Sigmoid colon (tissue), 7 donors: ENCODE data around the gene TEX51. TPM values are rescaled to one million over a fixed set of nuclear protein-coding genes. Genes with fewer than 3 reads are reported as not detected.

ENCODE experiments used
- DNase-seq: peaks from one replicate; pipeline ENCODE4 v3.0.0-alpha.2; 2019
- H3K27ac ChIP-seq, 4 donors: fragments of 200-600 bp; sonication (generic); one replicate each; pipeline ENCODE4 v1.5.1; 2016 to 2019; ENCODE audit warnings: mild to moderate bottlenecking in 1 of 4
- H3K27me3 ChIP-seq, 3 donors: fragments of 200-600 bp; sonication (generic); one replicate each; pipeline ENCODE4 v1.5.1; 2019; ENCODE audit warnings: mild to moderate bottlenecking in 1 of 3
- H3K36me3 ChIP-seq, 4 donors: fragments of 200-600 bp; sonication (generic); one replicate each; pipeline ENCODE4 v1.5.1; 2016 to 2019
- H3K4me1 ChIP-seq, 4 donors: fragments of 200-600 bp; sonication (generic); one replicate each; pipeline ENCODE4 v1.5.1; 2017 to 2019
- H3K4me3 ChIP-seq, 4 donors: fragments of 200-600 bp; sonication (generic); one replicate each; pipeline ENCODE4 v1.5.1; 2017 to 2019; ENCODE audit warnings: mild to moderate bottlenecking in 2 of 4, moderate library complexity in 1 of 4
- H3K9me3 ChIP-seq, 4 donors: fragments of 200-600 bp in 3 of 4; sonication (generic) in 3 of 4; one replicate each; pipeline versions ENCODE4 v1.5.1 to v1.6.1; 2013 to 2019
- CTCF ChIP-seq, 4 experiments: fragments of 450-650 bp in 3 of 4; fragments of 200-600 bp in 1 of 4; IDR thresholded peaks; one replicate each; pipeline ENCODE4 v1.5.1; 2016 to 2019; ENCODE audit warnings: antibody characterized with exemption in 4 of 4, mild to moderate bottlenecking in 3 of 4, moderate library complexity in 2 of 4
- EP300 ChIP-seq, 4 donors: sonication (generic); formaldehyde crosslinking; IDR thresholded peaks; one replicate each; pipeline ENCODE4 v1.6.1; 2017; ENCODE audit warnings: antibody characterized with exemption in 4 of 4
- POLR2A ChIP-seq, 2 donors: fragments of 450-650 bp; IDR thresholded peaks; one replicate each; pipeline ENCODE4 v1.6.1; 2016; ENCODE audit warnings: antibody characterized with exemption in 2 of 2, mild to moderate bottlenecking in 2 of 2, moderate library complexity in 2 of 2
- POLR2AphosphoS5 ChIP-seq, 4 donors: sonication (generic); formaldehyde crosslinking; IDR thresholded peaks; one replicate each; pipeline ENCODE4 v1.6.1; 2017; ENCODE audit warnings: antibody characterized with exemption in 4 of 4
- WGBS, 2 donors: extraction: QIAGEN DNeasy Blood & Tissue Kit; methylation state at CpG; one replicate each; pipeline ENCODE4 v1.1.7; 2013; 5-methylcytosine and 5-hydroxymethylcytosine counted together
- intact Hi-C: fragments of 100-400 bp; cut with DNase I; formaldehyde crosslinking; loops from one replicate; pipeline ENCODE4 v1.15.1; 2023
- polyA plus RNA-seq, 3 donors: library from polyadenylated mRNA; stranded (reverse); fragments of 200-250 nt; gene quantifications; one replicate each; pipeline ENCODE4 v1.2.3, GENCODE V29; 2013
- total RNA-seq, 4 donors: library from RNA; depleted of rRNA; stranded (reverse); fragments of >200 nt; gene quantifications; one replicate each; pipeline ENCODE4 v1.1.0, GENCODE V29; 2016
- donor health status: healthy with polysubstance abuse.
- donor health status: Bipolar disorder and iron deficiency.
- donor health status: healthy.

The TEX51 gene
- total and polyA plus RNA-seq, 7 donors = 1.2 TPM; not detected in 6

- intact Hi-C loops = no loop called here
- whole genome bisulfite sequencing, 2 donors = 69 to 78% methylated on average over 7 of the region's 7 CpGs
- DNase-seq = no peak
- Histone ChIP-seq H3K4me1 (no peaks in the 10 kb centered on the region), H3K4me3 (no peak overlapping the region), H3K27ac (no peak overlapping the region), H3K36me3 (no peaks in the 10 kb centered on the region), H3K27me3 (peaks cover 0 to 3% (median 0%) of the 10 kb centered on the region in 3 donors), H3K9me3 (peaks cover 0 to 8% (median 3%) of the 10 kb centered on the region in 4 donors)
- TF ChIP-seq POLR2AphosphoS5 (IDR thresholded peaks at IDR 0.05) = no peak
- no peak for TF ChIP-seq EP300 (IDR thresholded peaks at IDR 0.05)
- TF ChIP-seq CTCF (IDR thresholded peaks at IDR 0.05) = no peak
- no peak for TF ChIP-seq POLR2A (IDR thresholded peaks at IDR 0.05)
Measured at GRCh38 chr2:126878601-126879000, 20.1 kb upstream of the TEX51 start.

- no peaks in the 10 kb centered on the region for H3K36me3 ChIP-seq
- H3K27ac ChIP-seq = no peak overlapping the region
- DNase-seq = no peak
- peaks cover 0 to 3% (median 0%) of the 10 kb centered on the region in 3 donors for H3K27me3 ChIP-seq
- H3K9me3 ChIP-seq = peaks cover 0 to 8% (median 3%) of the 10 kb centered on the region in 4 donors
- 97% methylated on average over 12 of the region's 12 CpGs for WGBS, 2 donors
- H3K4me3 ChIP-seq = no peak overlapping the region
- H3K4me1 ChIP-seq = no peaks in the 10 kb centered on the region
- TF ChIP-seq CTCF (IDR thresholded peaks at IDR 0.05) = no peak
- intact Hi-C loops = no loop called here
Measured at GRCh38 chr2:126879348-126880298, 19.1 kb upstream of the TEX51 start.

- intact Hi-C loops = no loop called here
- Histone ChIP-seq H3K4me1 (no peaks in the 10 kb centered on the region), H3K27ac (no peak overlapping the region), H3K4me3 (no peak overlapping the region), H3K27me3 (peaks cover 0 to 3% (median 0%) of the 10 kb centered on the region in 3 donors), H3K36me3 (no peaks in the 10 kb centered on the region), H3K9me3 (peaks cover 0 to 4% (median 2%) of the 10 kb centered on the region in 4 donors)
- DNase-seq = peak; percentile 41
- 87 to 91% methylated on average over 7 of the region's 7 CpGs for WGBS, 2 donors
- TF ChIP-seq POLR2AphosphoS5 (IDR thresholded peaks at IDR 0.05) (no peak), EP300 (IDR thresholded peaks at IDR 0.05) (no peak), CTCF (IDR thresholded peaks at IDR 0.05) (no peak), POLR2A (IDR thresholded peaks at IDR 0.05) (no peak)
Measured at GRCh38 chr2:126880324-126880723, 18.4 kb upstream of the TEX51 start.

- Histone ChIP-seq H3K9me3 (no peaks in the 10 kb centered on the region), H3K4me1 (peaks cover 0 to 5% (median 2%) of the 10 kb centered on the region in 4 donors), H3K4me3 (no peak overlapping the region), H3K27ac (no peak overlapping the region), H3K36me3 (no peaks in the 10 kb centered on the region), H3K27me3 (peaks cover 0 to 3% (median 0%) of the 10 kb centered on the region in 3 donors)
- TF ChIP-seq EP300 (IDR thresholded peaks at IDR 0.05) (no peak), POLR2AphosphoS5 (IDR thresholded peaks at IDR 0.05) (no peak), CTCF (IDR thresholded peaks at IDR 0.05) (no peak), POLR2A (IDR thresholded peaks at IDR 0.05) (no peak)
- no peak for DNase-seq
- intact Hi-C loops = no loop called here
- WGBS, 2 donors = 50 to 75% methylated on average over 4 of the region's 4 CpGs
Measured at GRCh38 chr2:126880817-126881216, 17.9 kb upstream of the TEX51 start.
